ENCODE measurements around the gene PGAM2. TPM values are rescaled to one million over a fixed set of nuclear protein-coding genes. Genes with fewer than 3 reads are reported as not detected.
"Not testable (repeated sequence)": the region's sequence is repeated elsewhere in the genome, so short reads cannot be mapped to it uniquely, and the experiment has no call there.

The PGAM2 gene
- total RNA-seq, 2 experiments from 2014 or later: 0.49 TPM; not detected in 1

DNA sequence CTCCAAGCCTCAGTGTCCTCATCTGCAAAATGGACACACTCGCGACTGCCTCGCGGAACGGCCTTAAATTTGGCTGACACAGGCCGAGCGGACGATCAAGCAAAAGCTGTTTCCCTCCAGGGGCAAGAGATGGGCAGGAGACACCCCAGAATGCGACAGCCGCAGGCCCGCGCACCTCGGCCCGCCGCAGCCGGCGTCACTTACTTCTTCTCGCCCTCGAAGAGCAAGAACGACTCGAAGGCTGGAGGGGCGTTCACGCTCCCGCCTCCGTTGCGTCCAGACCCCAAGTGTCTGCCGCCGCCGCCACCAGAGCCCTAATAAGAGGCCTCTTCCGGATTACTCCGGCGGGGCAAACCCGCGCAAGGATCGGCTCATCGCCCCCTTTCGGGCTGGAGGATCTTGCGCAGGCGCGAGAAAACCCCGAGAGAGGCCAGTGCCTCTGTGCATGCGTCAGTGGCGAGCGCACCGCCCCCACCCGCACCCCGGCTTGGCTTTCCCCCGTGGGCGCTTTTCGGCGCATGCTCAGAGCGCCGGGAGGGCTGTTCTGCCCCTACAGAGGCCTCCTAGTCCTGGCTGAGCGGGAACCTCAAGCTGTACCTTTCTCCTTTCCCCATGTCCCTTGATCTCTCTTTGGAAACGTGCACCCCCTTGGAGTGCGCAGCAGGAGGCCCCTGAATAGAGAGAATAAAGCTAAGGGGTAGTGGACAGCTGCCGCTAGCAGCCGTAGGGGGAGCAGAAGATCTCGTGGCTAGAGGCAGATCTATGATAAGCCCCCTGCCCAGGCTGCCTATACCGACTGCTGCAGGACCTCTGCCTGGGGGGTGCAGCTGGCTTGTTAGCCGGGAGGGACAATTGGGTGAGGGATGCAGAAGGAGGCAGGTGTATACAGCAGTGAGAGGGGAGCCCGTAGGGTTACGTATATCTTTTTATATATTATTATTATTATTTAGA is 46.2 kb downstream of the PGAM2 start:
- TF ChIP-seq, protein P1, sequence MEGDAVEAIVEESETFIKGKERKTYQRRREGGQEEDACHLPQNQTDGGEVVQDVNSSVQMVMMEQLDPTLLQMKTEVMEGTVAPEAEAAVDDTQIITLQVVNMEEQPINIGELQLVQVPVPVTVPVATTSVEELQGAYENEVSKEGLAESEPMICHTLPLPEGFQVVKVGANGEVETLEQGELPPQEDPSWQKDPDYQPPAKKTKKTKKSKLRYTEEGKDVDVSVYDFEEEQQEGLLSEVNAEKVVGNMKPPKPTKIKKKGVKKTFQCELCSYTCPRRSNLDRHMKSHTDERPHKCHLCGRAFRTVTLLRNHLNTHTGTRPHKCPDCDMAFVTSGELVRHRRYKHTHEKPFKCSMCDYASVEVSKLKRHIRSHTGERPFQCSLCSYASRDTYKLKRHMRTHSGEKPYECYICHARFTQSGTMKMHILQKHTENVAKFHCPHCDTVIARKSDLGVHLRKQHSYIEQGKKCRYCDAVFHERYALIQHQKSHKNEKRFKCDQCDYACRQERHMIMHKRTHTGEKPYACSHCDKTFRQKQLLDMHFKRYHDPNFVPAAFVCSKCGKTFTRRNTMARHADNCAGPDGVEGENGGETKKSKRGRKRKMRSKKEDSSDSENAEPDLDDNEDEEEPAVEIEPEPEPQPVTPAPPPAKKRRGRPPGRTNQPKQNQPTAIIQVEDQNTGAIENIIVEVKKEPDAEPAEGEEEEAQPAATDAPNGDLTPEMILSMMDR (IDR thresholded peaks at IDR 0.05): peak; percentile 27
- peak overlapping the region; percentile 88 for H3K27ac Mint-ChIP-seq
- intact Hi-C loops (cut with micrococcal nuclease); H3K36me3 Mint-ChIP-seq (ENCODE audit: low read depth); H3K9me3 Mint-ChIP-seq; H3K27me3 Mint-ChIP-seq: not testable (repeated sequence)
- peak; percentile 99 for DNase-seq
- H3K4me3 Mint-ChIP-seq: peak overlapping the region; percentile 87
- POLR2A ChIA-PET: interaction anchor here (0.7 to 1.2 kb wide), 2 partner anchors 25 to 78 kb away, joined by 3 to 4 read pairs; partner anchors contain the start of gene DBNL
- CTCF ChIA-PET: interaction anchor here (0.6 to 1.6 kb wide), 6 partner anchors 25 to 459 kb away, joined by 3 to 9 read pairs (median 4); partner anchors contain the start of genes DBNL and POLD2
- ATAC-seq: peak; percentile 90
- peaks cover 26% of the 10 kb centered on the region for H3K4me1 Mint-ChIP-seq (ENCODE audit: low read depth)

GRCh38 chr7:44015090-44015489 is 50.3 kb downstream of the PGAM2 start:
- POLR2A ChIA-PET; H3K4me1 Mint-ChIP-seq (ENCODE audit: low read depth); H3K4me3 Mint-ChIP-seq; H3K9me3 Mint-ChIP-seq; DNase-seq; intact Hi-C loops (cut with micrococcal nuclease); H3K27me3 Mint-ChIP-seq; H3K27ac Mint-ChIP-seq; ATAC-seq; CTCF ChIA-PET; H3K36me3 Mint-ChIP-seq (ENCODE audit: low read depth): not testable (repeated sequence)

Small RNAs within 50 kb of the gene (microRNA-seq; reads per million reads assigned to microRNA genes)
- gene MIR6837 (ENCODE audit: borderline microRNAs expressed, borderline replicate concordance) (1.2 reads per million), gene MIR6838 (ENCODE audit: borderline microRNAs expressed, borderline replicate concordance) (not detected)

Other genes starting within 250 kb of the PGAM2 start
- 100 to 1,000 TPM; 127 to 130 TPM for gene MRPS24, start 196.1 kb downstream of the PGAM2 start, total RNA-seq
- 10 to 100 TPM; 18.8 to 19.4 TPM for gene URGCP, start 159.0 kb downstream of the PGAM2 start, total RNA-seq
- 10 to 100 TPM in 1 of 2 experiments, 1 to 10 TPM in 1; 8.8 to 10.2 TPM for gene UBE2D4, start 139.1 kb downstream of the PGAM2 start, total RNA-seq
- not detected for gene SPDYE1, start 67.7 kb downstream of the PGAM2 start, total RNA-seq
- 100 to 1,000 TPM; 108 to 110 TPM for gene DBNL, start 20.9 kb downstream of the PGAM2 start, total RNA-seq
- gene POLM, start 17.0 kb upstream of the PGAM2 start, total RNA-seq: 10 to 100 TPM; 35.4 to 37.2 TPM
- gene AEBP1, start 38.8 kb upstream of the PGAM2 start, total RNA-seq: 10 to 100 TPM; 29.1 to 30.4 TPM
- gene POLD2, start 58.0 kb upstream of the PGAM2 start, total RNA-seq: 100 to 1,000 TPM; 243 to 251 TPM
- not detected for gene MYL7, start 75.8 kb upstream of the PGAM2 start, total RNA-seq
- gene GCK, start 123.9 kb upstream of the PGAM2 start, total RNA-seq: 1 to 10 TPM; 2.1 to 2.6 TPM
- gene YKT6, start 135.4 kb upstream of the PGAM2 start, total RNA-seq: 10 to 100 TPM; 49.3 to 50.9 TPM